Kidney tubule cell (primary cell): ENCODE measurements around the gene C1QTNF12.
"Not testable (repeated sequence)": the region's sequence is repeated elsewhere in the genome, so short reads cannot be mapped to it uniquely, and the experiment has no call there.

Experiments used
- DNase-seq: peaks from one replicate; pipeline ENCODE4 v3.0.0-alpha.2; 2018; ENCODE audit warnings: low spot score

The C1QTNF12 gene

GRCh38 chr1:1259540-1259939, 13.0 kb upstream of the C1QTNF12 start:
- DNase-seq, result no peak

- no peak for DNase-seq
Measured at GRCh38 chr1:1259119-1259488, 12.6 kb upstream of the C1QTNF12 start.

GRCh38 chr1:1256956-1257871, 10.7 kb upstream of the C1QTNF12 start:
- no peak for DNase-seq

- no peak for DNase-seq
Measured at GRCh38 chr1:1255611-1256010, 9.1 kb upstream of the C1QTNF12 start.

GRCh38 chr1:1255078-1255477, 8.6 kb upstream of the C1QTNF12 start:
- DNase-seq, result no peak

- no peak for DNase-seq
Measured at GRCh38 chr1:1254667-1254998, 8.1 kb upstream of the C1QTNF12 start.

GRCh38 chr1:1253972-1254666, 7.6 kb upstream of the C1QTNF12 start:
- no peak for DNase-seq

GRCh38 chr1:1253314-1253713, 6.8 kb upstream of the C1QTNF12 start:
- no peak for DNase-seq

- no peak for DNase-seq
Measured at GRCh38 chr1:1250786-1251284, 4.3 kb upstream of the C1QTNF12 start.

GRCh38 chr1:1248009-1248913, 1.7 kb upstream of the C1QTNF12 start:
- not testable (repeated sequence) for DNase-seq

- DNase-seq, result no peak
Measured at GRCh38 chr1:1247341-1247913, 905 bp upstream of the C1QTNF12 start.

- DNase-seq, result no peak
Measured at GRCh38 chr1:1245817-1246576, 525 bp downstream of the C1QTNF12 start.

- no peak for DNase-seq
Measured at GRCh38 chr1:1245178-1245816, 1.2 kb downstream of the C1QTNF12 start.

- DNase-seq, result peak; percentile 25
Measured at GRCh38 chr1:1244192-1244811, 2.2 kb downstream of the C1QTNF12 start.

- DNase-seq, result no peak
Measured at GRCh38 chr1:1243807-1244191, 2.7 kb downstream of the C1QTNF12 start.

- DNase-seq, result no peak
Measured at GRCh38 chr1:1243266-1243660, 3.3 kb downstream of the C1QTNF12 start.

GRCh38 chr1:1242461-1243265, 3.9 kb downstream of the C1QTNF12 start:
- no peak for DNase-seq

- DNase-seq, result no peak
Measured at GRCh38 chr1:1241588-1242219, 4.8 kb downstream of the C1QTNF12 start.
